GM23248 (cell line): ENCODE results near the gene IVD. TPM values are rescaled to one million over a fixed set of nuclear protein-coding genes. Genes with fewer than 3 reads are reported as not detected.

Experiments used
- DNase-seq: peaks from one replicate; pipeline ENCODE4 v3.0.0-alpha.2; 2015
- H2AFZ ChIP-seq: fragments of 200-600 bp; sonication (generic); 2 replicates; pipeline ENCODE4 v1.6.1; 2016; ENCODE audit warnings: antibody characterized with exemption
- H3F3A ChIP-seq: fragments of 200-600 bp; sonication (generic); 2 replicates; pipeline ENCODE4 v1.6.1; 2016; ENCODE audit warnings: mild to moderate bottlenecking, antibody characterized with exemption, mixed run types; ENCODE audit not compliant: insufficient read depth
- H3K27ac ChIP-seq: fragments of 200-600 bp; sonication (generic); 2 replicates; pipeline ENCODE4 v1.5.1; 2016; ENCODE audit warnings: mild to moderate bottlenecking
- H3K27me3 ChIP-seq: fragments of 200-600 bp; sonication (generic); replicated peaks from 2 replicates; pipeline ENCODE4 v1.6.1; 2016; ENCODE audit warnings: mild to moderate bottlenecking; ENCODE audit not compliant: insufficient read depth
- H3K36me3 ChIP-seq: fragments of 200-600 bp; sonication (generic); 2 replicates; pipeline ENCODE4 v1.6.1; 2016; ENCODE audit warnings: low read depth, mild to moderate bottlenecking
- H3K4me1 ChIP-seq: fragments of 200-600 bp; sonication (generic); 2 replicates; pipeline ENCODE4 v1.6.1; 2016; ENCODE audit warnings: mild to moderate bottlenecking; ENCODE audit not compliant: insufficient read depth
- H3K4me2 ChIP-seq: fragments of 200-600 bp; sonication (generic); one replicate; pipeline ENCODE4 v1.6.1; 2016; ENCODE audit warnings: mild to moderate bottlenecking; ENCODE audit not compliant: unreplicated experiment
- H3K4me3 ChIP-seq: fragments of 200-600 bp; sonication (generic); 2 replicates; pipeline ENCODE4 v1.5.1; 2016; ENCODE audit warnings: mild to moderate bottlenecking
- H3K79me2 ChIP-seq: fragments of 200-600 bp; sonication (generic); 2 replicates; pipeline ENCODE4 v1.6.1; 2016; ENCODE audit warnings: mild to moderate bottlenecking; ENCODE audit not compliant: insufficient read depth
- H3K9ac ChIP-seq: fragments of 200-600 bp; sonication (generic); 2 replicates; pipeline ENCODE4 v1.6.1; 2016; ENCODE audit warnings: mild to moderate bottlenecking
- H3K9me2 ChIP-seq: fragments of 200-600 bp; sonication (generic); 2 replicates; pipeline ENCODE4 v1.6.1; 2016; ENCODE audit warnings: mixed run types, mild to moderate bottlenecking, moderate library complexity; ENCODE audit not compliant: insufficient read depth
- H3K9me3 ChIP-seq: fragments of 200-600 bp; sonication (generic); one replicate; pipeline ENCODE4 v1.6.1; 2017; ENCODE audit warnings: low read depth
- H4K20me1 ChIP-seq: fragments of 200-600 bp; sonication (generic); 2 replicates; pipeline ENCODE4 v1.6.0; 2016; ENCODE audit not compliant: insufficient read depth
- EZH2 ChIP-seq: fragments of 200-600 bp; sonication (generic); IDR thresholded peaks from 2 replicates; pipeline ENCODE4 v1.6.1; 2018; ENCODE audit warnings: antibody characterized with exemption, mild to moderate bottlenecking; ENCODE audit not compliant: insufficient read depth, poor library complexity, severe bottlenecking
- EZH2phosphoT487 ChIP-seq: fragments of 200-600 bp; sonication (generic); IDR thresholded peaks from 2 replicates; pipeline ENCODE4 v1.6.1; 2018; ENCODE audit warnings: antibody characterized with exemption, moderate library complexity, mild to moderate bottlenecking, low read depth; ENCODE audit not compliant: insufficient read depth
- WGBS, 2 experiments: methylation state at CpG; one replicate each; pipeline ENCODE4 v1.1.6; 2015 to 2017; ENCODE audit warnings: low lambda C conversion rate in 2 of 2, low coverage in 1 of 2; ENCODE audit errors: missing lambda C conversion rate in 2 of 2; 5-methylcytosine and 5-hydroxymethylcytosine counted together
- in situ Hi-C: fragments of 300-500 bp; cut with MboI; formaldehyde crosslinking; loops from 2 replicates; pipeline ENCODE4 v1.15.0; 2020
- polyA plus RNA-seq: library from polyadenylated mRNA; unstranded; fragments of >200 nt; fragmentation: Nextera tagmentation; extraction: Ambion mirVana; gene quantifications from 2 replicates; pipeline ENCODE4 v1.2.1, GENCODE V29; 2016
- total RNA-seq: library from RNA; depleted of rRNA; stranded (reverse); fragments of >200 nt; shearing (Covaris generic); gene quantifications from 2 replicates; pipeline ENCODE4 v1.2.3, GENCODE V29; 2014

IVD gene
- total and polyA plus RNA-seq, 2 experiments from 2014 or later = 28.2 to 50.1 TPM

DNA sequence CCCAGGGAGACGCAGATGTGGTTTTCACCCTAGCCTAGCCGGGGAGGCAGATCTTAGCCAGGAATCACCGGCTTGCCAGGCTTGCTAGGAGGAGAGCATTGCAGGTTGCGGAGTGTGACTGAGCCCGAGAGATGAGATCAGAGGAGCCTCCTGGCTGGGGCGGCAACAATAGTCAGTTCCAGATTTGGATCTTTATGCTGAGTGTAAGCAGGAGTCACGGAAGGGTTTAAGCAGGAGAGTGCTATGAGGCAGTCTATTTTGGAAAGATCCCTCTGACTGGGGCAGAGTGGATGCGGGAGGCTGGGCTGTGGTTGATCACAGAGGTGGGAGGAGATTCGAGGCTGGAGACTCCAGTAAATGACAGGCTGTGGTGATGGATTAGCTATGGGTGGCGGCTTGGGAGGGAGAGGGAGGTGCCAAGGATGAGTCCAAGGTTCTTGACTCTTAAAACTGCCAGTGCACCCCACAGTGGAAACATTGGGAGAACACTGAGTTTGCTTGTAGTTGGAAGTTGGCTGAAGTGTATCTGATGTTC lies 24.7 kb downstream of the IVD start:
- peak overlapping the region; percentile 56 for H3K4me2 ChIP-seq
- no peaks in the 10 kb centered on the region; the same call in 1 of the 2 replicates for H3K27me3 ChIP-seq
- H4K20me1 ChIP-seq = no peaks in the 10 kb centered on the region
- no peaks in the 10 kb centered on the region for H3K9me3 ChIP-seq
- 1 to 4% methylated on average over 10 of the region's 10 CpGs for WGBS, 2 experiments
- TF ChIP-seq EZH2 (no peak), EZH2phosphoT487 (no peak)
- H3K4me1 ChIP-seq = peaks cover 10% of the 10 kb centered on the region
- in situ Hi-C loops = no loop called here
- peak overlapping the region; percentile 17 for H3K27ac ChIP-seq
- no peaks in the 10 kb centered on the region for H3K9me2 ChIP-seq
- no peaks in the 10 kb centered on the region for H3K36me3 ChIP-seq
- peak overlapping the region; percentile 45 for H2AFZ ChIP-seq
- peak overlapping the region; percentile 24; the same call in 1 of the 2 replicates for H3K9ac ChIP-seq
- H3F3A ChIP-seq = peaks cover 15% of the 10 kb centered on the region
- peak overlapping the region; percentile 17 for H3K4me3 ChIP-seq
- DNase-seq = peak; percentile 95
- no peaks in the 10 kb centered on the region for H3K79me2 ChIP-seq

DNA sequence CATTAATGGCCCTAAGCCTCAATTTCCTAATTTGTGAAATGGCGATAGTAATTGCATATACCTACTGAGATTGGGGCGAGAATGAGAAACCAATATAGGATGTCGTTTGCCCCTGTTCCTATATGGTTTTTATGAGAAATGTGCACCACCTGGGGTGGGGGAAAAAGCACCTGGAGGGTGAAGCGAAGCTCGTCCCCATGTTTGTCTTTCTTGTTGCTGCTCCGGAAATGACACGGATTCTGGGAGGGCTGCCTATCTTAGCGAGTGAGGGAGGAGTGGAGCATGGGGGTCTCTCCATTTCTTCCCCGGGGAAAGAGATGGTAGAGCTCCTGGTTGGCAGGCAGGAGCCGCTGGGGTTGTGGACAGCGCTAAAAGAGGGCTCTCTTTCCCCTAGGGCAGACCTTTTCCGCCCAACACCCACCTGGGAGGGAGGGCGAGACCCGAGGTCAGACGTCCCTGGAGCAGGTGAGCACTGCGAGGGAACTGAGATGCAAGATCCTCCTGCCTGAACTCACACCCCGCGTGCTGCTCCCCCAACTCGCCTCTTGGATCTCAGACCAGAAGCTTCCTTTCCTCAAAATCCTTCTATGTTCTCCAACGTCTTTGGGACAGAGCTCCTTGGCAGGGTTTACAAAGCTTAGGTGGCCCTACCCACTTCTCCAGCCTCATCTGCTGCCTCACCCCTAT lies 29.6 kb downstream of the IVD start:
- H3K27me3 ChIP-seq = peaks cover 16% of the 10 kb centered on the region
- in situ Hi-C loops = no loop called here
- H4K20me1 ChIP-seq = no peaks in the 10 kb centered on the region
- H3K4me3 ChIP-seq = no peak overlapping the region
- H2AFZ ChIP-seq = no peak overlapping the region
- no peak overlapping the region for H3K4me2 ChIP-seq
- no peaks in the 10 kb centered on the region for H3K79me2 ChIP-seq
- H3K27ac ChIP-seq = no peak overlapping the region
- H3F3A ChIP-seq = peaks cover 9% of the 10 kb centered on the region
- no peaks in the 10 kb centered on the region for H3K9me2 ChIP-seq
- WGBS, 2 experiments = 55 to 58% methylated on average over 20 of the region's 20 CpGs
- no peak overlapping the region for H3K9ac ChIP-seq
- no peaks in the 10 kb centered on the region for H3K9me3 ChIP-seq
- peaks cover 16% of the 10 kb centered on the region for H3K4me1 ChIP-seq
- H3K36me3 ChIP-seq = no peaks in the 10 kb centered on the region
- TF ChIP-seq EZH2 (no peak), EZH2phosphoT487 (no peak)
- no peak for DNase-seq

DNA sequence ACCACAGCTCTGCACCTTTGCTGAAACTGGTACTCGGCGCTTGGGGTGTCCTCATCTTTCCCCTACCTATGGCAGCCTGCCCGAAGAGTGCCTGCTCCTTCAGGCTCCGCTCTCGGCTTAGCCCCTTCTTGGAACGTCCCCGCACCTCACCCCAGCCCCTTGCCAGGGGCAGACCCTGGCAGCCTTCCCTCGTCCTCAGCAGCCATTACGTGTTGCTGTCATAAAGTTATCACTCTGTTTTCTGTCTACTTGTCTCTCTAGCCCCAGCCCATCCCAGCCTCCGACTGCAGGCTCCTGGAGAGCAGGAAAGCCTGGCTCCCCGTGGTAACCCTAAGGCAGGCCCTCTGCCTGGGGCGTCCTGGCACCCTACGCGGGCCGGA lies 30.1 kb downstream of the IVD start:
- Histone ChIP-seq H3K4me2 (peak overlapping the region; percentile 85), H3K27me3 (peaks cover 16% of the 10 kb centered on the region), H3K4me1 (peaks cover 14% of the 10 kb centered on the region; the same call in 1 of the 2 replicates), H3K79me2 (no peaks in the 10 kb centered on the region), H4K20me1 (no peaks in the 10 kb centered on the region), H2AFZ (peak overlapping the region; percentile 60), H3F3A (peaks cover 6% of the 10 kb centered on the region; the same call in 1 of the 2 replicates), H3K9ac (no peak overlapping the region), H3K27ac (no peak overlapping the region), H3K36me3 (no peaks in the 10 kb centered on the region), H3K9me2 (no peaks in the 10 kb centered on the region), H3K4me3 (peak overlapping the region; percentile 58), H3K9me3 (no peaks in the 10 kb centered on the region)
- TF ChIP-seq EZH2phosphoT487 (0 out of 2 replicates have a peak, but pooled peaks have one; percentile 22), EZH2 (peak; percentile 38)
- no peak for DNase-seq
- in situ Hi-C loops = no loop called here
- 16% methylated on average over 14 to 15 of the region's 15 CpGs for WGBS, 2 experiments

DNA sequence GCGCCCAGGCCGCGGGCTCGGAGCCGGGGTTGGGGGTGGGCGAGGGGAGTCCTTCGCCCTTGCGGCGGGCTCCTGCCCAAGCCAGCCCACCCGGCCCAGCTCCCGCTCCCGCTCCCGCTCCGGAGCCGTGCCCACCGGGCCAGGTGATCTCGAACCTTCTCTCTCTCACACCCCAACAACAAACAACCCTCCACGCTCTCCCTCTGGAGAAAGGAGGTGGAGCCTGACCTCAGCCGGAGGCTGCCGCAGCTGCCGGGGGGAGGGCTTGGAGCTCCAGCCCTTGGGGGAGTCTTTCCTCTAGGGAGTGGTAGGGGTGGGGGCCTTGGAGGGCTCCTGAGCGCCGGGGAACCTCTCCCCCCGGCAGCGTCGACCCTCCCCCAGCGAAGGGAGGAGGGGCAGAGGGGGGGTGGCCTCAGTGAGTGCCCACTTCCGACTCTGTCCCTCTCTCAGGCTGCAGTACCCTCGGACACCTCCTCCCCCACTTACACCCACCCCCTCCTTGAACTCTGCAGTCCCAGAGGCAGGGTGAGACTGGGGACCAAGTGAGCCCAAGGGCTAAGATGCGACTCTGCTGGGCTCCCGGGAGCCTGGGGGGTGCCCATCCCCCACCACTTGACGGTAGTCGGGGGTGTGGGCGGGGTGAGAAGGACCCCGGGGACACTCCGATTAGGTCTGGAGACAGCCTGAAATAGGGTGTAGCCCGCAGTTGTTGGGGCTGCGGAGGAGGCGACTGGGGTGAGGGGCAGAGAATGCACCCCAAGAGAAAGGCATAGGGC lies 30.7 kb downstream of the IVD start:
- Histone ChIP-seq H2AFZ (peak overlapping the region; percentile 60), H3K9me2 (no peaks in the 10 kb centered on the region), H3K4me2 (peak overlapping the region; percentile 85), H3F3A (no peaks in the 10 kb centered on the region), H3K79me2 (no peaks in the 10 kb centered on the region), H4K20me1 (no peaks in the 10 kb centered on the region), H3K27me3 (peaks cover 16% of the 10 kb centered on the region), H3K4me3 (peak overlapping the region; percentile 58), H3K36me3 (no peaks in the 10 kb centered on the region), H3K9me3 (no peaks in the 10 kb centered on the region), H3K4me1 (peaks cover 14% of the 10 kb centered on the region; the same call in 1 of the 2 replicates), H3K9ac (no peak overlapping the region), H3K27ac (no peak overlapping the region)
- TF ChIP-seq EZH2 (no peak), EZH2phosphoT487 (no peak)
- 0 to 5% methylated on average over 18 to 39 of the region's 39 CpGs for WGBS, 2 experiments
- in situ Hi-C loops = no loop called here
- DNase-seq = peak; percentile 48
